Astrocyte (in vitro differentiated cells and primary cell): Measurements from ENCODE around the gene ACAA1. TPM values are rescaled to one million over a fixed set of nuclear protein-coding genes. Genes with fewer than 3 reads are reported as not detected.

ENCODE experiments used
- DNase-seq: peaks from one replicate; pipeline ENCODE4 v3.0.0-alpha.2; 2010; ENCODE audit warnings: low read depth
- FAIRE-seq: peaks from 2 replicates; lab custom pipeline; 2011; peaks lifted over from hg19 to GRCh38; lab: Jason Lieb, UNC
- H2AFZ ChIP-seq: 2 replicates; pipeline ENCODE4 v1.6.0; 2012; ENCODE audit warnings: low read depth, low read length, inconsistent platforms
- H3K27ac ChIP-seq: 2 replicates; pipeline ENCODE4 v1.5.1; 2011; ENCODE audit warnings: low read depth, low read length, inconsistent platforms
- H3K27me3 ChIP-seq: 2 replicates; pipeline ENCODE4 v1.6.0; 2011; ENCODE audit warnings: low read length, inconsistent platforms; ENCODE audit not compliant: insufficient read depth
- H3K36me3 ChIP-seq: 2 replicates; pipeline ENCODE4 v1.5.1; 2011; ENCODE audit warnings: low read length, inconsistent platforms; ENCODE audit not compliant: insufficient read depth
- H3K4me1 ChIP-seq: 2 replicates; pipeline ENCODE4 v1.5.1; 2011; ENCODE audit warnings: low read length, inconsistent platforms; ENCODE audit not compliant: insufficient read depth
- H3K4me2 ChIP-seq: 2 replicates; pipeline ENCODE4 v1.6.0; 2012; ENCODE audit warnings: low read length, inconsistent platforms
- H3K4me3 ChIP-seq: 2 replicates; pipeline ENCODE4 v1.5.1; 2011; ENCODE audit warnings: low read depth, mild to moderate bottlenecking, low read length, inconsistent platforms; ENCODE audit not compliant: insufficient read depth
- H3K79me2 ChIP-seq: 2 replicates; pipeline ENCODE4 v1.6.0; 2012; ENCODE audit warnings: mild to moderate bottlenecking, low read length, inconsistent platforms; ENCODE audit not compliant: insufficient read depth
- H3K9ac ChIP-seq: 2 replicates; pipeline ENCODE4 v1.6.0; 2012; ENCODE audit warnings: mild to moderate bottlenecking, low read length, inconsistent platforms
- H3K9me3 ChIP-seq: 2 replicates; pipeline ENCODE4 v1.5.1; 2012; ENCODE audit warnings: low read depth, mild to moderate bottlenecking, low read length, inconsistent platforms; ENCODE audit not compliant: insufficient read depth
- H4K20me1 ChIP-seq: 2 replicates; pipeline ENCODE4 v1.6.0; 2012; ENCODE audit warnings: low read length, inconsistent platforms; ENCODE audit not compliant: insufficient read depth
- H3K27ac Mint-ChIP-seq: one replicate; pipeline ENCODE4 v1.8.0; 2021; ENCODE audit warnings: mild to moderate bottlenecking, mixed read lengths; ENCODE audit not compliant: unreplicated experiment
- H3K27me3 Mint-ChIP-seq: one replicate; pipeline ENCODE4 v1.8.0; 2021; ENCODE audit warnings: low read depth, mixed read lengths; ENCODE audit not compliant: unreplicated experiment
- H3K36me3 Mint-ChIP-seq: one replicate; pipeline ENCODE4 v1.8.0; 2021; ENCODE audit warnings: low read depth, mixed read lengths; ENCODE audit not compliant: unreplicated experiment
- H3K4me1 Mint-ChIP-seq: one replicate; pipeline ENCODE4 v1.8.0; 2021; ENCODE audit warnings: low read depth, mixed read lengths; ENCODE audit not compliant: unreplicated experiment
- H3K4me3 Mint-ChIP-seq: one replicate; pipeline ENCODE4 v1.8.0; 2021; ENCODE audit warnings: mild to moderate bottlenecking, moderate library complexity, mixed read lengths; ENCODE audit not compliant: unreplicated experiment
- H3K9me3 Mint-ChIP-seq: one replicate; pipeline ENCODE4 v1.8.0; 2021; ENCODE audit warnings: mild to moderate bottlenecking, mixed read lengths; ENCODE audit not compliant: unreplicated experiment
- EZH2 ChIP-seq: IDR thresholded peaks from 2 replicates; pipeline ENCODE4 v1.6.1; 2012; ENCODE audit warnings: mild to moderate bottlenecking, low read length, inconsistent platforms; ENCODE audit not compliant: insufficient read depth
- total RNA-seq: library from RNA; stranded (reverse); gene quantifications from 2 replicates; pipeline ENCODE4 v1.2.1, GENCODE V29; 2021
- TF ChIP-seq, protein P1 (sequence below): IDR thresholded peaks from 2 replicates; pipeline ENCODE4 v1.5.1; 2011; ENCODE audit warnings: low read depth, mild to moderate bottlenecking, inconsistent platforms, low read length, moderate library complexity; ENCODE audit not compliant: insufficient read depth

Gene ACAA1
- total RNA-seq, 1 donor from 2014 or later, result 69.4 TPM

DNA sequence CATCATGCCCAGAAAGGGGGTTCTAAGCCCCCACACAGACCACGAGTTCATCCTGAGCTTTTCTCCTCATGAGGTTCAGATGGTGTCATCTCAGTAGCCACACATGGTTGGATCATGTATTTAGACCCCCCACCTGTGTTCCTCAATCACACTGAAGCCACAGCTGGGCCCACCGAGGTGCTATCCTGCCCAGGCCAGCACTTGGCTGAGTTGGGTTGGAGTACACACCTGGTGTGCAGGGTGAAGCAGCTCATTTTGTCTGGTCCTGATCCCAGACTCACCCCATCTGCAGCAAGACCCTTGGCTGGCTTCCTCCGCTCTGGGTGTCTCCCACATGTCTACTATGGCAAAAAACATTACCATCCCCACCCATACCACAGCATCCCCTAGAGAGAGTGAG lies 41.9 kb downstream of the ACAA1 start:
- H3K4me3 ChIP-seq, result no peak overlapping the region
- no peak overlapping the region for H3K27ac ChIP-seq
- no peak for DNase-seq
- no peaks in the 10 kb centered on the region for H3K4me1 ChIP-seq
- no peaks in the 10 kb centered on the region for H3K9me3 ChIP-seq
- Mint-ChIP-seq H3K27ac (no peak overlapping the region), H3K4me1 (peaks cover 3% of the 10 kb centered on the region), H3K4me3 (no peak overlapping the region), H3K9me3 (no peaks in the 10 kb centered on the region), H3K27me3 (peaks cover 39% of the 10 kb centered on the region), H3K36me3 (no peaks in the 10 kb centered on the region)
- H3K4me2 ChIP-seq, result no peak overlapping the region
- H2AFZ ChIP-seq, result no peak overlapping the region
- H3K27me3 ChIP-seq, result peaks cover 6% of the 10 kb centered on the region
- no peak for FAIRE-seq
- H3K36me3 ChIP-seq, result no peaks in the 10 kb centered on the region
- no peaks in the 10 kb centered on the region for H3K79me2 ChIP-seq
- TF ChIP-seq, protein P1, sequence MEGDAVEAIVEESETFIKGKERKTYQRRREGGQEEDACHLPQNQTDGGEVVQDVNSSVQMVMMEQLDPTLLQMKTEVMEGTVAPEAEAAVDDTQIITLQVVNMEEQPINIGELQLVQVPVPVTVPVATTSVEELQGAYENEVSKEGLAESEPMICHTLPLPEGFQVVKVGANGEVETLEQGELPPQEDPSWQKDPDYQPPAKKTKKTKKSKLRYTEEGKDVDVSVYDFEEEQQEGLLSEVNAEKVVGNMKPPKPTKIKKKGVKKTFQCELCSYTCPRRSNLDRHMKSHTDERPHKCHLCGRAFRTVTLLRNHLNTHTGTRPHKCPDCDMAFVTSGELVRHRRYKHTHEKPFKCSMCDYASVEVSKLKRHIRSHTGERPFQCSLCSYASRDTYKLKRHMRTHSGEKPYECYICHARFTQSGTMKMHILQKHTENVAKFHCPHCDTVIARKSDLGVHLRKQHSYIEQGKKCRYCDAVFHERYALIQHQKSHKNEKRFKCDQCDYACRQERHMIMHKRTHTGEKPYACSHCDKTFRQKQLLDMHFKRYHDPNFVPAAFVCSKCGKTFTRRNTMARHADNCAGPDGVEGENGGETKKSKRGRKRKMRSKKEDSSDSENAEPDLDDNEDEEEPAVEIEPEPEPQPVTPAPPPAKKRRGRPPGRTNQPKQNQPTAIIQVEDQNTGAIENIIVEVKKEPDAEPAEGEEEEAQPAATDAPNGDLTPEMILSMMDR, result no peak
- TF ChIP-seq EZH2, result no peak
- no peak overlapping the region for H3K9ac ChIP-seq
- no peaks in the 10 kb centered on the region for H4K20me1 ChIP-seq

DNA sequence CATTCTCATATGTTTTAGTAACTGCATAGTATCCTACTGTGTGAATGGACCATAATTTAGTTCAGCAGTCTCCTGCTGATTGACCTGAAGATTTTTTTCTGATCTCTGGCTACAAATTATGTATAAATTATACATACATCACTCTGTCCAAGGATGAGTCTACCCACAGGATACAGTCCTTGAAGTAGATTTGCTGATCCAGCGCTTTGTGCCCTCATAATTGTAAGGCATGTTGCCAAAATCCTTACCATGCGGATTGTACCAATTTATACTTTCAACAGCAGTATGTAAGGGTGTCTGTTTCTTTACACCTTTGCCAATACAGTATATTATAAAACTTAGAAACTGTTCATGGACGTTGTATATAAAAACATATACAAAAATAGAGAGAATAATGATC lies 46.5 kb downstream of the ACAA1 start:
- Histone ChIP-seq H4K20me1 (no peaks in the 10 kb centered on the region), H3K9ac (no peak overlapping the region), H3K79me2 (no peaks in the 10 kb centered on the region), H3K4me1 (no peaks in the 10 kb centered on the region), H3K9me3 (no peaks in the 10 kb centered on the region), H3K4me3 (no peak overlapping the region), H2AFZ (no peak overlapping the region), H3K27ac (no peak overlapping the region), H3K4me2 (no peak overlapping the region), H3K27me3 (peaks cover 3% of the 10 kb centered on the region), H3K36me3 (no peaks in the 10 kb centered on the region)
- DNase-seq (no peak), FAIRE-seq (no peak)
- Mint-ChIP-seq H3K4me1 (no peaks in the 10 kb centered on the region), H3K9me3 (peaks cover 2% of the 10 kb centered on the region), H3K4me3 (no peak overlapping the region), H3K36me3 (no peaks in the 10 kb centered on the region), H3K27me3 (peaks cover 30% of the 10 kb centered on the region), H3K27ac (no peak overlapping the region)
- TF ChIP-seq, protein P1, result no peak
- no peak for TF ChIP-seq EZH2

DNA sequence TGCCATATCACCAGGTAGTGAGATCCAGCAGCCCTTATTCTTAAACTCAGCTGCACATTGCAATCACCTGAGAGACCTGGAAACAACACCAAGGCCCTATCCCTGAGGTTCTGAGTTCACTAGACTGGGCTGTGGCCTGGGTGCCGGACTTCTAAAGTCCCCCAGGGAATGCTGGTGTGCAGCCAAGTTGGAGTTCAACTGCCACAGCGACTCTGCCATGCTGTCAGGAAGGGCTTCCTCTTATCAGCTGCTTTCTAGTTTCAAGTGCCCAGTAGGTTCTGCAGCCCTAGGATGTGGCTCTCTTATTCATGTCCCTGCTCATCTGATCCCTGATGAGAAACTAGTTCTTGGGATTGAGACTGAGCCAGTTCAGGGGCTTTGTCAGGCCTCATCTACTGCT lies 47.8 kb downstream of the ACAA1 start:
- DNase-seq, result no peak
- no peak overlapping the region for H3K27ac Mint-ChIP-seq
- H3K4me1 Mint-ChIP-seq, result no peaks in the 10 kb centered on the region
- H4K20me1 ChIP-seq, result no peaks in the 10 kb centered on the region
- no peaks in the 10 kb centered on the region for H3K79me2 ChIP-seq
- H3K9me3 ChIP-seq, result peaks cover 4% of the 10 kb centered on the region
- peaks cover 3% of the 10 kb centered on the region for H3K27me3 ChIP-seq
- H3K36me3 Mint-ChIP-seq, result no peaks in the 10 kb centered on the region
- no peak overlapping the region for H3K4me3 ChIP-seq
- no peaks in the 10 kb centered on the region for H3K36me3 ChIP-seq
- H3K27ac ChIP-seq, result no peak overlapping the region
- H3K27me3 Mint-ChIP-seq, result peaks cover 29% of the 10 kb centered on the region
- H2AFZ ChIP-seq, result no peak overlapping the region
- no peak overlapping the region for H3K9ac ChIP-seq
- H3K4me3 Mint-ChIP-seq, result no peak overlapping the region
- H3K9me3 Mint-ChIP-seq, result peaks cover 7% of the 10 kb centered on the region
- TF ChIP-seq EZH2, result no peak
- TF ChIP-seq, protein P1, result no peak
- FAIRE-seq, result no peak
- H3K4me1 ChIP-seq, result no peaks in the 10 kb centered on the region
- H3K4me2 ChIP-seq, result no peak overlapping the region
